Activated T-cell treated with anti-CD3 and anti-CD28 coated beads, Interleukin-2, amount 50 U/mL, for 48 hours (primary cell): ENCODE results near the gene PHACTR3.
"Not testable (repeated sequence)": the region's sequence is repeated elsewhere in the genome, so short reads cannot be mapped to it uniquely, and the experiment has no call there.

Source experiments
- DNase-seq, 2 experiments: peaks; one replicate each; pipeline ENCODE4 v3.0.0-alpha.2; 2020

PHACTR3 gene

DNA sequence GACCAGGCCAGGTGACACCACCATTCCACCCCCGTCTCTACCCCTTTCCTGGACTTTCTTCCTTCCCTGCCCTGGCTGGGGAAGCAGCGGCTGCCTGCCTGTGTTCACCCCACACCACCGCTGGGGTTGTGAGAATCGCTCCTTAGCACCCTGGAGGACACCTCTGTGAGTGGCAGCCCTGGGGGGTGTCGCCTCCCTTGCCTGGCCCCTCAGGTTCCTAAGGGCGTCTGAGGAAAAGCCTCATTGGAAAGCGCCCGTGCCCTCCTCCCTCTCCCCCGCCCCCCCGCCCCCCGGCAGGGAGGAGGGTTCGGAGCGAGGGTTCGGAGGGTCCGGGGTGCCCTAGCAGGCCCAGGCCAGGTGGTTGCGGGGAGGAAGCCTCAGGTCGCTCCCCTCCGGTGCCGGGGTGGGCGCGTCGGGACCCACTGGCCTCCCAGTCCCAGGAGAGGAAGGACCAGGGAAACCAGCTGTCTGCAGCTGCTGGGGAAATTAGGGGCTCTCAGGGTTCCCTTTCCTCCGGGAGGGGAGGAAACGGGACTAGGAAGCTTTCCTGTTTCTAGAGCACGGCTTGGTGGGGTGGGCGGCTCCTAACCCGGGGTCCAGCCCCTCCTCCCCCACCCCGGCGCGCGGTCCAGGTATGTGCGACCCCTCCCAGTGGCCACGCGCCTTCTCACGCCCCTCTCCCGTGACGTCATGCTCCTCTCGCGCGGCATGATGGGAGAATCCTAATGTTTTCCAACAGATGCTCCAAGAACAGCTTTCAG lies at the start of gene PHACTR3:
TSS of gene PHACTR3 (plus strand) at position 760 of the 761 bp plus-strand sequence. CDS start 475 bp downstream, outside the sequence.
- DNase-seq = no peak

DNA sequence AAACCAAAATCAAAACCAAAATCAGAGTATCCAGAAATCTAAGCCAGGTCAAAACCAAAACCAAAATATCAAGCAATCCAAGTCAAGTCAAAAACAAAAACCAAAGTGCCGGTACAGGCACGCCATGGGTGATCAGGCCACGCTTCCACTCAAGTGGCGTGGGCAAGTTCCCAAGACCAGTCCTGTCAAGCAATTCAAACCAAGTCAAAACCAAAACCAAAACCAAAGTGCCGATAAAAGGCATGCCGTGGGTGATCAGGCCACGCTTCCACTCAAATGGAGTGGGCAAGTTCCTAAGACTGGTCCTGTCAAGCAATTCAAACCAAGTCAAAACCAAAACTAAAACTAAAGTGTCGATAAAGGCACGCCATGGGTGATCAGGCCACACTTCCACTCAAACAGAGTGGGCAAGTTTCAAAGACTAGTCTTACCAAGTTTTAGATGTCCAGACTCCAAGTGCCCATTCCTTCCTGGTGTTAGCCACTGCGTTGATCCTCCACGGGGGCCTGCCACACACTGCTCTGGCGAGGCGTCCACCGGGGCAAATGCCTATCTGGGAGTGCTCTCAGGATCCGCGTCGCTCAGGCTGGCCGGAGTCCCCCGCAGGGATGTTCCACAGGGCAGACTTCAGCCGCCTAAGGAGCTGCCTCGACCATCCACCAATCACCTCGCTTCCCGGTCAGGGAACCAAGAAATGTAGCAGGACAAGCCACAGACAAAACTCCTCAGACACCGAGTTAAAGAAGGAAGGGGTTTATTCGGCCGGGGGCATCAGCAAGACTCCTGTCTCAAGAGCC lies 46.4 kb upstream of the PHACTR3 start:
- not testable (repeated sequence) for DNase-seq

DNA sequence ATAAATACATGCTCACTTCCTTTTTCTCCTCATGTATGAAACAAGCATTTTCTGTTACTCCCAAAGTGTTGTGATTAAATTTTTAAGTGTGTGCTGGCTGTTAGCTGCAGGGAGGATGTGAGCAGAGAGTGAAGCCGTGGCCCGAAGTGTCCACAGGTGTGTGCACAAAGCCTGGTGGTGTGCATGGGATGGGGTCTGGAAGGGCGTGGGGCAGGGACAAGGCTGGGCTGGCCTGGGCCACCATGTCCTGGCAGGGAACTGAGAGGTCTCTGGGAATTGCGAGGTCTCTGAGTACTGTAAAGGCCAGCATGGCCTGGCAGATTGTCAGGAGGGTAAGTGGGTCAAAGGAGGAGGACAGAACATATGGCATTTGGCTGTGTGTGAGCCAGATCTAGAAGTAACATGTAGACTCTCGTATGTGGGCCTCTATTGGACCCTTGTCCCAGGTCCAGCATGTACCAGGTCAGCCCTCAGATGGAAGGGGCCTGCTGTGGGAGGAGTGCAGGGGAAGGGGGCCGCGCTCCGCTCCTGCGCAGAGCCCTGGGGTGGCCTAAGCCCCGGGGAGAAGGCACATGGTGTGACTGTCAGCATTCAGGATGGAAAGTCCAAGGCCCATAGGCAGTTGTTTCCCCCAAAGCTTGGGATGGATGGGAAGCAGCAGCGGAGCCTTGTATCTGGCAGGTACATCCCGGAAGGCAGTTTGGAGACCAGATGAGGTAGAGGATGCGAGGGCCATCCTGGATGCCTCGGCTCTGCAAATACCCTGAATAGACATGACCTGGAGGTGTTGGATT lies 45.1 kb upstream of the PHACTR3 start:
- DNase-seq = no peak

DNA sequence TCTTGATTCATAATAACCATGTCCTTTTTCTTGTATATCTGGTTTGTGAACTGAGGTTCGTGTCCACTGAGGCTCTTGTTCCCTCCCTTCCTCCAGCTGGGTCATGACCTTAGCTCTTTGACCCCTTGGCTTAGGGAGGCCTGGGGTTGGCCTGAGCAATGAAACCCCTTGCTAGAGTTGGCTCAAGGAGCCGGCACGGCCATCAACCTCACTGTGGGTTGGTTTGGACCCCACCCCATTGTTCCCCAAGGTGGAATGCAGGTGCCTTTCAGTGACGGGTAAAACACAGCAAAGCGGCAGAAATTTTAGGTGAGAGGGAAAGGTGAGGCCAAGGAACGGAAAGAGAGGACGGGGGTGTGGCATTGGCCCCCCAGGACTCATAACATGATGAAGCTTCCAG lies 44.5 kb upstream of the PHACTR3 start:
- DNase-seq = no peak

DNA sequence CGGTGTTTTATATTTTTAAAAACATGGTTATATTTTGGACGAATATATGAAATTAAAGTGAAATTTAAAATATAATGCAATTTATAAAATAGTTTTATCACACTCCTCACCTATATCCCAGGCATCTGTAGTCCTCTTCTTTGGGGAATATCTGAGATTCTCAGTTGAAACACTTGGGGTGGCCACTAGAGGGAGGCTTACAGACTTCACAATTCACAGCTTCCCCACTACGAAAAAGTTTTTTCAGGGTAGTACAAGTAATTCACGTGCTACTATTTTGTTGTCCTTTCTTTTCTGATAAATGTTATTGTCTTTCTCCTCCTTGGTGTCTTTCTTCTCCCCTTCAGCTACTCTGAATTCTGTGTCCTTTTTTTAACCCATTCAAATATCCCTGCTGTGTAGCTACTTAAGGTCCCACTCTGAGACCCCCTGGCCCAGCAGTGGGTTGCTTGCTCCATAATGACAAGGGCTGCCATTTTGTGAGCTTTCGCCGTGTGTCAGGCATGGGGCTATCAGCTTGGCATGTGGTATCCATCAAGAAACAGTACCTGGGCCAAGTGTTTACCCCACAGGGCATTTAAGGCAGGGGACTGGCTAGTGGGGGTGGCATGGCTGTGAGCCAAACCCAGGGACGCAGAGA lies 43.6 kb upstream of the PHACTR3 start:
- DNase-seq = no peak

DNA sequence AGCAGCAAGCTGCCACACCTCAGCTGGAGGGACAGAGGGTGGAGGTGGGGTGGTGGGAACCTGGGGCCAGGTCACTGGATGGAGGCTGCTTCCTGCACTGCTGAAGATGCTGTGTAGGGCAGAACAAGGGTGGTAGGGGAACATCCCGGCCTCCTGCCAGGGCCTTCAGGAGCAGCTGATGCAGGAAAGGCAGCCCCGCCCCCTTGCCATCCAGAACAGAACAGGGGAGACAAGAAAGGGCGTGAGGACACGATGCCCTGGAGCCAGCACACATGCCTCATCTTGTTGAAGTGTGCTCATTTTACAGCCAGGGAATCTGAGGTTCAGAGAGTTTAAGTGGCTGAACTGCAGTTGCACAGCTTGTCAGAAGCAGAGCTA lies 43.1 kb upstream of the PHACTR3 start:
- DNase-seq = no peak

DNA sequence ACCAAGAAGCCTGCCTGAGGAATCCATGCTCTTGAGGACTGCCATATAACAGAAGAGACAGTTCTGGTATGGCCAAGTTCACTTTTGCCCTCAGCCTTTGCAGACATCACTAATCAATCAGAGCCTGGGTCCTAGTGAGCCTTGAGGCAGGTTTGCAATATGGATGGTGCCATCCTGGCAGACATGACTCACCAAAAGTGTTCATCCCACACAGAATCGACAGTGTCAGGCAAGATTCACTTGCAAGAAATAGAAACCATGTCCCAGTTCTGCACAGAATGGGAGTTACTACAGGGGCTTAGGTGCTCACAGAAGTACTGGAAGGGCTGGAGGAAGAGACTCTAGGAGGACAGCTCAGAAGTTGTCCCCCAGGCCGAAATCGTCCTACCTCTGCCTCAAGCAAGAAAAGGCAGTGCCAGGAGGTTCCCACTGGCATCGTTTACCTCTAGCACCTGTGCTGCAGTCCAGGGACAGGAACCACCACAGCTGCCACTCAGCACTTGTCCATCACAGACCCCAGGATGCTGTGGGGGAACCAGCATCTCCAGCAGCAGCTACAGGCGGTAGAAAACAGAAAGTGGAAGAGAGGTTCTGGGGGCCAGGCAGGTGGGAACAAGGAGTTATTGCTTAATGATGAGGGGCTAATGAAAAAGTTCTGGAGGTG lies 42.6 kb upstream of the PHACTR3 start:
- DNase-seq = no peak

DNA sequence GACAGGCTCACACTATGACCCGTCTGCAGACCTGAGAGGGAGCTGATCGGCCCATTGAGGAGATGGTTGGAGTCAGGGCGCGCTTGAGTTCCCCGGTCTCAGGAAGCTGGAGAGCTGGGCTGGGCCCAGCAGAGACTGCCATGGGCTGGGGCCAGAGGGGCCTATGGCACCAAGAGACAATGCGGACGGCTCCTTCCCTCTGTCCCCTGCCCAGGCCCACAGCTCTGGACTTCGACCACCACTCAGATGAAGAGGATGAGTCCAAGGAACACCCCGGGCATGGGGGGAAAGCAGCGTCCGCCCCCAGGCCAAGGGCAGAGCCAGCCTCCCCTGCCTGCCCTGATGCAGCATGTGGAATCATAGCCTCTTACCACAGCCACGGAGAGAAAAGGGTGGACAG lies 40.2 kb upstream of the PHACTR3 start:
- DNase-seq = no peak

DNA sequence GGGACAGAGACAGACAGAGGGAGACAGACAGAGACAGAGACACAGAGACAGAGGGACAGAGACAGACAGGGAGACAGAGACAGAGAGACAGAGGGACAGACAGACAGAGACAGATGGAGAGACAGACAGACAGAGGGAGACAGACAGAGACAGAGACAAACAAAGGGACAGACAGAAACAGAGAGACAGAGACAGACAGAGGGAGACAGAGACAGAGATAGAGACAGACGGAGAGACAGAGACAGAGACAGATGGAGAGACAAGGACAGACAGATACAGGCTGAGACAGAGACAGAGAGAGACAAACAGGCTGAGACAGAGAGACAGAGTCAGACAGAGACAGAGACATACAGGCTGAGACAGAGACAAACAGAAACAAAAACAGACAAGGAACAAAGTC lies 39.4 kb upstream of the PHACTR3 start:
- no peak for DNase-seq

DNA sequence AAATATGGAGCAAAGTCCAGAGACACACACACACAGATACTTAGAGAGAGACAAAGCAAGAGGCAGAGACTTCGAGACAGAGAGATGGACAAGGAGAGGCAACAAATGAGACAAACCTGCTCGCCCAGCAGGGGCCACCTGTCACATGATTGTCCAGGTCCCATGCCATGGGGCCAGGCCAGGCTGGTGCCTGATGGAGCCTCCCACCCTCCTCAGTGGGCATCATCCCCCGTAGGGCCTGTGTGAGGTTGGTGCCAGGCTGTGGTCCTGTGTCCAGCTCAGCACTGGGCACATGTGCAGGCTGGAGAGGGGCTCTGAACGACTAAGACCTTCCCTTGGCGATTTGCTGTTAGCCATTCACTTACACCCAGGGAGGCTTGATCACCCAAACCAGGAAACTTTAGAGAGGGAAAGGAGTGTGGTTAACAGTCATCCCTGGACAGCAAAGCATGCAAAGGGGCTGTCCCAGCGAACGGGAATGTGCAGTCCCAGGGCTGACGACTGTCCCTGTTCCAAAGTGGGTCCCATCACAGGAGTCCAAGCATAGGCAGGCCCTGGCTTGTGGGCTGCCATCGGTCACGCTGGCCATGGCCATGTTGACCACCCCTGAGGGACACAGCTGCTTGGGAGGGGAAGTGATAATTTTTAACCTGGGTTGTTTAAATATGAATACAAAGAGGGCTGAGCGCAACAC lies 38.4 kb upstream of the PHACTR3 start:
- no peak for DNase-seq

DNA sequence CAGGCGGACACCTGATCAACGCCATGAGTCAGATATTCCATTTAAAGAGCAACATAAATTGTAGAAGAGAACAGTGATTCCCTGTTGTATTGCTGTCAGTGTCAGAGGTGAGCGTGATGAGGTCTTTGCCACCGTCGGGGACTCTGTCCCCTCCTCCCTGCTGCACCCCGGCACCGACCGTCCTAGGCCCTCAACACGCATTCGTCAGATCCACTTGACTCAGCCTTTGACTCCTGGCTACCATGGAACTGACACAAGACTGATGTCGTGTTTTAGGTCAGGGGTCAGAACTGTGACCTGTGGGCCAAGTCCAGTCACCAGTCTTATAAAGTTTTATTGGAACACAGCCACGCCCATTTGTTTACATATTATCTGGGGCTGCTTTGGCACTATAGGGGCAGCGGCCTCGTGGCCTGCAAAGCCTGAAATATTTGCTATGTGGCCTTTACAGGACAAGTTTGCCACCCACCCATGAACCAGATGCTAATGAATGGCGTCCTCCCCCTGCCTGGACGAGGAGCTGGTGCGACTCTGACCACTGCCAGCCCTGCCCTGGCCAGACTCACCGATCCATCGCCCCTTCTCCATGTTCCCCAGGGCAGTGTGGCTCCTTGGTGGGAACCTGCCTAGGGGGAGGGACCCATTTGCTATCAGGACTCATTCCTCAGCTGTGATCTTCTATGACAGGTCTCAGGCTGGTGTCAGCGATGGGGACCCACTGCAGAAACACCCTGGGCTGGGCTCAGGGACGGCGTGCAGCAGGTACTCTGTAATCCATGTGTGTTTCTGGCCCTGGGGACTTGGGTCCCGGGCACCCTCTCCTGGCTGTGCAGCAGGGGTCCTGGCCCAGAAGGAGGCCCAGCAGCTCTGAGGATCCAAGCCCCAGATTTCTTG lies 37.5 kb upstream of the PHACTR3 start:
- DNase-seq = no peak

DNA sequence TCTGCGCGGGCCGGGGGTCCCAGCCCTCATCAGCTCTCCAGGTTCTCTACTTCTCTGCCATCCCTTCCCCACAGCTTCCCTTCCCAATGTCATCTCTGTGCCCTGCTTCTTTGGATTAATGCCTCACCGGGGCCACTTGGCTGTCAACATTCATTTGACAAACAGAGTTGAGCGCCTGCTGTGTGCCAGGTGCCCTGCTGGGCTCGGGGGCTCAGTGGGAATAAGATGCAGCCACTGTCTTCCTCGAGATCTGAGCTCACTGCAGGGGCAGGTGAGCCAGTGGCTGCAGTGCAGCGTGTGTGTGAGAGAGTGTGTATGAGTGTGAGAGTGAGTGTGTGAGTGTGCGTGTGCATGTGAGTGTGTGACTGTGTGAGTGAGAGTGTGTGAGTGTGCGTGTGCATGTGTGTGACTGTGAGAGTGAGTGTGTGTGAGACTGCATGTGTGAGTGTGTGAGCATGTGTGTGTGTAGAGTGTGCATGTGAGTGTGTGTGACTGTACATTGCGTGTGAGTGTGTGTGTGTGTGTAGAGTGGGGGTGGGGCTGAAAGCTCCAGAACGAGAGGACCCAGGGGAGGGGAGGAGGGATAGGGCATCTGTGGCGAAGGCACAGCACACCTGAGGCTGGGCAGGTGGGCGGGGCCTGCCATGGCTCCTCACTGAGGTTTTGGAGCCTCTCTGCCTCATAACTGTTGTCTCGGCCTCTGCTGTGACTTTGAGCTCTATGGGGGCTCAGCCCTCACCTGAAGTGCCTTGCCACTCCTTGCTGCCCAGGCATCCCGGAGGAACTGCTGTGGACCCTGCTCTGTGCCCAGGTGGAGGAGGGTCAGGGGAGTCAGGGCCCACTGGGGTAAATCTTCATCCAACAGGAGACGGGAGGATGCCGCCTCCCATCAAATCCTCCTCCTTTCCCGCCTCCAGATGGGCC lies 36.5 kb upstream of the PHACTR3 start:
- DNase-seq = no peak

DNA sequence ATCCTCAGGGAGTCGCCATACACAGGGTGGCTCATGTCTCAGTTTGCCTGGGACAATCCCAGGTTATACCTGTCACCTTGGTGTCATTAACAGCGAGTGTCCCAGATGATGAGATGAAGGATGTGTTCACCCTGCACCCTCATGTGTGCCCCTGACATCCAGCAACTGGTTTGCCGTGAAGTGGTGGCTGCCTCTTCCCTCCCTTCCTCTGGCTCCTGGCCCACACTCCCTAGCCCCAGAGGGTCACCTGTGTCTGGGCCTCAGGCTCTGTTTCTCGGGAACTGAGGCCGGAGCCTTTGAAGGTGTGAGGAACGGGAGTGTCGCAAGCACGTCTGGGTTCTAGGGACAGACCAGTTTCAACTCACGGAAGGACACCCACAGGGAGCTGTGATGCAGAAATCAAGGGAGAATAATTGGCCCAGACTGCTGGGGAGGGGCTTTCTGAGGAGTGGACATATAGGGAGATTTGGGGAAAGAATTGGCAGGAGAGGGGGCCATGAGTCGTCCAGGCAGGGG lies 35.8 kb upstream of the PHACTR3 start:
- no peak for DNase-seq

DNA sequence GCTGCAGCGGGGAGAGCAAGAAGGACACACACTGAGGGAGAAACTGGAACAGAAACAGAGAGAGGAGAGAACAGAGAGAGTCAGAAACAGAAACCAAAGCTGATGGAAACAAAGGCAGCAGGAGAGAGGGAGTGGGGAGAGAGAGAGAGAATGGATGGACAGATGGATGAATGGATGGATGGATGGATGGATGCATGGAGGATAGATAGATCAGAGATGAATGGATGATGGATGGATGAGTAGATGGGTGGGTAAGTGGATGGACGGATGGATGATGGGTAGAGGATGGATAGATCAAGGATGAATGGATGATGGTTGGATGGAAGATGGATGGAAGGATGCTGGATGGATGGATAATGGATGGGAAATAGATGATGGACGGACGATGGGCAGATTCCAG lies 35.0 kb upstream of the PHACTR3 start:
- no peak for DNase-seq

DNA sequence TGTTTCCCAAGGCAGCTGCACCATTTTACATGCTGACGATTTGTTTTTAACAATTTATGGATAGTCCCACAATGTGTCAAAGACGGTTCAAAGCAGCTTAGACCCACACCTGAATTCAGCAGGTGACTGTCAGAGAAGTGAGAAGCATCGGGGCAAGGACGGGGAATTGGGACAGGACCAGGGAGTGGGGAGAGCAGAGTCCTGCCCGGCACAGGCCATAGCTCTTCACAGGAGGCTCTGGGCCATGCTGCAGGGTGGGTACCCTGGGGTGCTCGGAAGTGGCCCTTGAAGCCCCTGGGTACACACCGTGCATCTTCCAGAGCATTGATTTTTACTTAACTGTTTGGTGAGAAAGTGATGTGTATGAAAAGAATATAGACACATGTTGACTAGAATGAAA lies 33.2 kb upstream of the PHACTR3 start:
- DNase-seq = no peak

DNA sequence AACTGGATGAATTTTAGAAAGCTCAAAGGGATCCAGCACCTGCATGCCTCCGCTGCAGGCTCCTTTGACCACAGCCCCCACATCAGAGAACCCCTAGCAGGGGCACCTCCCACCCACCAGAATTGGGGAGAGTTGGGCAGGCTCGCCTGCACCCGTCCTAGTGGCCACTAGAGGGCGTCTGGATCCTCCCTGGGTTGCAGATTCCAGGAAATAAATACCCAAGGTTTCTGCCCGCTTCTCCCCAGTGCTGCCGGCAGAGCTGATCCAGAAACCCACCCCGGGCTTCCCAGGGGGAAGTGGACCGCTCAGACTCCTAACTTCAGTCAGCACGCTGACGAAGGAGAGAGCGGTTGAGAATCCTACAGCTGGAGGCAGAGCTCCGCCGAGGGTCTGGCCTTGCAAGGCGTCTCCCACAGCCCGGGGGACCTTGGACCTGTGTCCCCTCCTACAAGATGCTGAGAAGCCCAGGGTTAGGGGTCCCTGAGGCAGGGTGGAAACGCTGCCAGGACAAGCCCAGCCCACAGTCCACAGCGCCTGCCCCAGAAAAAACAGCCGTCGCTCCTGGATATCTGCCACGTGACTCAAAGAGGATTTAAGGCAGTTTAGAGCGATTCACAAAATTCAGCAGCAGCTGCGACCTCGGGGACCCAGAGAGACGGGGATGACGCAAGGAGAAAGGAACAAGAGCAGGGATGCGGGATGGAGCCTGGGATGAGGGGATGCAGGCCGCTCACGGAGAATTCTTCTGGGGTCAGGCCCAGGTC lies 32.6 kb upstream of the PHACTR3 start:
- peak; percentile 74 to 77 for DNase-seq

DNA sequence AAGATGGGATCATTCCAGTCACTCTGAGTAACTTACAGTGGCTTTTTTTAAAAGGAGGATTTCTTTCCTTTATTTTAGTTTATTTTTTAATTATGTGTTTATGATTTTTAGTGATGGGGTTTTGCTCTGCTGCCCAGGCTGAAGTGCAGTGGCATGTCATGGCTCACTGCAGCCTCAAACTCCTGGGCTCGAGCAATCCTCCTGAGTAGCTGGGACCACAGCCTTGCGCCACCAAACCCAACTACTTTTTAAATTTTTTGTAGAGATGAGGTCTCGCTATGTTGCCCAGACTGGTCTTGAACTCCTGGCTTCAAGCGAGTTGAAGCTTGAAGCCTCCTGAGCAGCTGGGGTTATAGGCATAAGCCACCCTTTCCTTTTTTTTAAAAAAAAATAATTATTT lies 31.8 kb upstream of the PHACTR3 start:
- DNase-seq = no peak

DNA sequence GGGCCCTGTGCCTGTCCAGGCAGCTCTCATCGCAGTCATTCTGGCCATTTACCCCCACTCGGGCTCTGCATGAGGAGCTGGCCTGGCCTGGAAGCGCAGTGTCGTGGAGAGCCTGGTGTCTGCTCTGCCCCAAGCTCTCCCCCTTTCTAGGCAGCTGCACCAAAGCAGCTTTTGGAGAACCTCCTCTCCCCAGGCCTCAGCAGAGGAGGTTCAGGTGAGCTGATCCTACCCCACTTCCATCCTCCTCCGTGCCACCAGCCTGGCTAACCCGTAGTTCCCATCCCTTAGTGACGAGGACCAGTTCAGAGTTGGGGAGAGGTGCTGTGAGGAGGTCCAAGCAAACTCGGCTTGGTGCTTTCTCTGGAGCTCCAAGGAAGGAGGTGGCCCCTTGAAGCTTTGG lies 30.5 kb upstream of the PHACTR3 start:
- no peak for DNase-seq

DNA sequence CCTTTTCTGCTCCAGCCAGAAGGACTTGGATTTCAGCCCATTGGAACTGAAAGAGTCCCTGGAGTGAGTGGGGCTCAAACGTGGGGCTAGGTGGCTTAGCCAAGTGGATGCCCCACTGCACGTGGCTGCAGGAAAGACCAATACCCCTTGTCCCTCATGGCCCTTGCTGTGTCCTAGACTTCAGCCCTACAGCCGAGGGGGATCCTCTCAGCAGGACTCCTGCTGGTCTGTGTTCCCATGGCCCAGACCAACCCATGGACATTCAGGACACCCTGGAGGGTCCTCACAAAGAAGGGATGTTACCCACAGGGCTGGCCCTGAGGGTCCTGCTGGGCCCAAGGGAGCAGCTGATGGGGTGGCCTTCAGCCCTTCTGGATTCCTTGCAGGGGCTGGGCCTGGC lies 30.0 kb upstream of the PHACTR3 start:
- no peak for DNase-seq
